ENCODE results near the gene PDZK1. TPM values are rescaled to one million over a fixed set of nuclear protein-coding genes. Genes with fewer than 3 reads are reported as not detected.
"Not testable (repeated sequence)": the region's sequence is repeated elsewhere in the genome, so short reads cannot be mapped to it uniquely, and the experiment has no call there.

Gene PDZK1
- total and polyA plus RNA-seq, 8 donors: 0.13 to 5.1 (median 2.7) TPM; not detected in 2

- Histone ChIP-seq H3K4me1 (peaks cover 0 to 18% (median 12%) of the 10 kb centered on the region in 4 donors), H3K4me3 (no peak overlapping the region), H3K36me3 (no peaks in the 10 kb centered on the region), H3K27ac (no peak overlapping the region), H3K27me3 (no peaks in the 10 kb centered on the region), H3K9me3 (no peaks in the 10 kb centered on the region)
- intact Hi-C loops (cut with DNase I; ENCODE audit: low total_unique reads): no loop called here
- WGBS, 5 donors: 71 to 76% (median 73%) methylated on average over 4 of the region's 4 CpGs
- TF ChIP-seq CTCF (IDR thresholded peaks at IDR 0.05) (no peak), EP300 (IDR thresholded peaks at IDR 0.05) (no peak), POLR2A (IDR thresholded peaks at IDR 0.05) (no peak), POLR2AphosphoS5 (IDR thresholded peaks at IDR 0.05) (no peak)
- no peak for DNase-seq
These were observed 18.8 kb downstream of the PDZK1 start for GRCh38 chr1:145688328-145688727.

GRCh38 chr1:145686078-145686477 is 21.1 kb downstream of the PDZK1 start:
- H3K9me3 ChIP-seq; H3K36me3 ChIP-seq; DNase-seq; H3K4me3 ChIP-seq; H3K27me3 ChIP-seq; H3K27ac ChIP-seq; intact Hi-C loops (cut with DNase I; ENCODE audit: low total_unique reads): not testable (repeated sequence)
- peaks cover 0 to 17% (median 11%) of the 10 kb centered on the region in 4 donors for H3K4me1 ChIP-seq
- 88 to 100% (median 96%) methylated on average over 1 of the region's 1 CpG; no CpG with 5 or more reads in 1 of the 5 donors for WGBS, 5 donors

- H3K27ac ChIP-seq; H3K36me3 ChIP-seq; H3K4me1 ChIP-seq; H3K4me3 ChIP-seq; intact Hi-C loops (cut with DNase I; ENCODE audit: low total_unique reads); H3K9me3 ChIP-seq; DNase-seq; H3K27me3 ChIP-seq: not testable (repeated sequence)
- WGBS, 5 donors: 86 to 100% (median 90%) methylated on average over 2 of the region's 3 CpGs; no CpG with 5 or more reads in 1 of the 5 donors
These were observed 22.3 kb downstream of the PDZK1 start for GRCh38 chr1:145684858-145685257.

GRCh38 chr1:145673217-145673616 is 34.0 kb downstream of the PDZK1 start:
- DNase-seq; H3K27ac ChIP-seq; H3K36me3 ChIP-seq; H3K4me1 ChIP-seq; H3K4me3 ChIP-seq; H3K27me3 ChIP-seq; intact Hi-C loops (cut with DNase I; ENCODE audit: low total_unique reads); H3K9me3 ChIP-seq: not testable (repeated sequence)
- WGBS, 5 donors: no CpG with 5 or more reads among the region's 1 CpG

- H3K27me3 ChIP-seq; DNase-seq; H3K27ac ChIP-seq; H3K4me1 ChIP-seq; H3K4me3 ChIP-seq; H3K36me3 ChIP-seq; H3K9me3 ChIP-seq; intact Hi-C loops (cut with DNase I; ENCODE audit: low total_unique reads): not testable (repeated sequence)
- WGBS, 5 donors: 71 to 100% (median 75%) methylated on average over 1 to 2 of the region's 3 CpGs; no CpG with 5 or more reads in 1 of the 5 donors
These were observed 36.0 kb downstream of the PDZK1 start for GRCh38 chr1:145670995-145671745.

- H3K4me1 ChIP-seq, H3K27me3 ChIP-seq, H3K36me3 ChIP-seq: not testable (repeated sequence)
These were observed 42.2 kb downstream of the PDZK1 start for GRCh38 chr1:145665015-145665414.

GRCh38 chr1:145662502-145662901 is 44.7 kb downstream of the PDZK1 start:
- intact Hi-C loops (cut with DNase I; ENCODE audit: low total_unique reads); H3K36me3 ChIP-seq; H3K4me1 ChIP-seq; H3K27ac ChIP-seq; DNase-seq; H3K4me3 ChIP-seq; H3K27me3 ChIP-seq; H3K9me3 ChIP-seq: not testable (repeated sequence)
- WGBS, 5 donors: 38 to 49% (median 44%) methylated on average over 2 of the region's 2 CpGs

More at GRCh38 chr1:145665015-145665414, 42.2 kb downstream of the PDZK1 start:
- intact Hi-C loops (cut with DNase I; ENCODE audit: low total_unique reads); H3K4me3 ChIP-seq; H3K9me3 ChIP-seq; DNase-seq; H3K27ac ChIP-seq: not testable (repeated sequence)
- 50 to 73% (median 72%) methylated on average over 3 to 4 of the region's 4 CpGs for WGBS, 5 donors

- H3K4me3 ChIP-seq; intact Hi-C loops (cut with DNase I; ENCODE audit: low total_unique reads); H3K27me3 ChIP-seq; DNase-seq; H3K27ac ChIP-seq; H3K36me3 ChIP-seq; H3K4me1 ChIP-seq; H3K9me3 ChIP-seq: not testable (repeated sequence)
- 91 to 98% (median 96%) methylated on average over 2 to 5 of the region's 7 CpGs for WGBS, 5 donors
These were observed 50.8 kb downstream of the PDZK1 start for GRCh38 chr1:145656245-145656943.

- peaks cover 0 to 12% (median 4%) of the 10 kb centered on the region in 4 donors for H3K36me3 ChIP-seq
- H3K4me1 ChIP-seq; intact Hi-C loops (cut with DNase I; ENCODE audit: low total_unique reads); H3K4me3 ChIP-seq; H3K27me3 ChIP-seq; DNase-seq; H3K27ac ChIP-seq; H3K9me3 ChIP-seq: not testable (repeated sequence)
- WGBS, 5 donors: no CpG with 5 or more reads among the region's 1 CpG
These were observed 63.2 kb downstream of the PDZK1 start for GRCh38 chr1:145643990-145644389.

GRCh38 chr1:145641886-145642285 is 65.3 kb downstream of the PDZK1 start:
- H3K27me3 ChIP-seq; intact Hi-C loops (cut with DNase I; ENCODE audit: low total_unique reads); H3K27ac ChIP-seq; H3K9me3 ChIP-seq; H3K4me1 ChIP-seq; DNase-seq; H3K4me3 ChIP-seq; H3K36me3 ChIP-seq: not testable (repeated sequence)
- WGBS, 5 donors: 89 to 100% (median 100%) methylated on average over 1 of the region's 2 CpGs
